Ectodermal cell (in vitro differentiated cells): Measurements from ENCODE around the gene FANCE.

Source experiments
- H3K27ac ChIP-seq: 2 replicates; pipeline ENCODE4 v1.7.0; 2013; ENCODE audit warnings: mild to moderate bottlenecking, low read depth, low read length; ENCODE audit not compliant: insufficient read depth, poor library complexity, severe bottlenecking
- H3K27me3 ChIP-seq: 2 replicates; pipeline ENCODE4 v1.7.0; 2013; ENCODE audit warnings: mild to moderate bottlenecking, low read length; ENCODE audit not compliant: insufficient read depth, control insufficient read depth, poor library complexity, severe bottlenecking
- H3K36me3 ChIP-seq: one replicate; pipeline ENCODE4 v1.7.0; 2013; ENCODE audit warnings: low read length; ENCODE audit not compliant: control insufficient read depth, insufficient read depth
- H3K4me1 ChIP-seq: one replicate; pipeline ENCODE4 v1.7.0; 2013; ENCODE audit warnings: low read length; ENCODE audit not compliant: control insufficient read depth, insufficient read depth
- H3K4me3 ChIP-seq: 2 replicates; pipeline ENCODE4 v1.7.0; 2013; ENCODE audit warnings: low read depth, low read length, control low read depth; ENCODE audit not compliant: insufficient read depth
- H3K9me3 ChIP-seq: 2 replicates; pipeline ENCODE4 v1.7.0; 2013; ENCODE audit warnings: mild to moderate bottlenecking, low read length, moderate library complexity; ENCODE audit not compliant: control insufficient read depth
- WGBS, 2 experiments: methylation state at CpG; one replicate each; pipeline ENCODE4 v1.1.7; 2013; ENCODE audit warnings: missing lambda C conversion rate in 2 of 2; 5-methylcytosine and 5-hydroxymethylcytosine counted together

The FANCE gene

DNA sequence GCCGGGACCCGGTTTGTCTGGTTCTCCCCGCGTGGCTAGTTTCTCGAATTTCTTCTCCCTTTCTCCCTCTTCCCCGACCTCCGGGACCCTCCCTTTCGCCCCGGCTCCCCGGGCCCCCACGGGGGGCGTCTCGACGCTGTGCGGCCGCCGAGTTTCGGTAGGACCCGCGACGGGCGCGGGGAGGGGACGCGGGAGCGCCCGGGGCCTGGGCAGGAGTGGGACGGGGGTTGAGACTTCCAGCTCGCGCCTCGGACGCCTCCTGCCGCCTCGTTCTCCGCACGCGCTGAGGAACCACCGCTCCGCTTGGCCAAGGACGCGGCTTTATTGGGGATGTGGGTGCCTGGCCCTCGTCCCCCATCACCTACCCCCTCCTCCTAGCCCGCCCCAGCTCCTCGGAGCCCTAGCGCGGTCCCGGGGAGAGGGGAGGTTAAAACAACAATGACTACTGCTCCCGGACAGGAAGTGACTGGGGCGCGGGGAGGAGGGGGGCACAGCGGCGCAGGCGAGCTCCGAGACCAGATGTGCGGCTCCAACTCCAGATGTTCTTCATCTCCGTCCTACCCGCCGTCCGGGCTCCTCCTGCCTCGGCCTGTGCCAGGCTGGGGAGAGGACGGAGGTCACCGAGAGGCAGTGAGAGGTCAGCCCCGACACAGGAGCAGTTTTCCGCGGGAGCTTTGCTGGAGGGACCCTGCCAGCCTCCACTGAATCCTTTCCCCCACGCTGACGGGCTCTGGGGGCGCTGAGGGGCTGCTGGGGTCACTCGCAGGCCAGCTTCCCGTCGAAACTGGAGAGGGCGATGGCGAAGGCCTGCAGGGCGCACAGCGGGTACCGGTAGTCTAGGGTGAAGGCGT is 45.7 kb downstream of the FANCE start:
- H3K27ac ChIP-seq: peak overlapping the region; percentile 12
- WGBS, 2 experiments: 3% methylated on average over 76 to 77 of the region's 77 CpGs

GRCh38 chr6:35498422-35499067 is 46.4 kb downstream of the FANCE start:
- Histone ChIP-seq H3K36me3 (no peaks in the 10 kb centered on the region), H3K4me1 (peaks cover 30% of the 10 kb centered on the region), H3K9me3 (no peaks in the 10 kb centered on the region), H3K4me3 (peak overlapping the region; percentile 59), H3K27me3 (peaks cover 29% of the 10 kb centered on the region), H3K27ac (no peak overlapping the region)
- 35 to 37% methylated on average over 14 of the region's 14 CpGs for WGBS, 2 experiments

More for the DNA sequence above, 45.7 kb downstream of the FANCE start:
- Histone ChIP-seq H3K36me3 (no peaks in the 10 kb centered on the region), H3K9me3 (no peaks in the 10 kb centered on the region), H3K27me3 (peaks cover 29% of the 10 kb centered on the region), H3K4me3 (peak overlapping the region; percentile 59), H3K4me1 (peaks cover 37% of the 10 kb centered on the region)

DNA sequence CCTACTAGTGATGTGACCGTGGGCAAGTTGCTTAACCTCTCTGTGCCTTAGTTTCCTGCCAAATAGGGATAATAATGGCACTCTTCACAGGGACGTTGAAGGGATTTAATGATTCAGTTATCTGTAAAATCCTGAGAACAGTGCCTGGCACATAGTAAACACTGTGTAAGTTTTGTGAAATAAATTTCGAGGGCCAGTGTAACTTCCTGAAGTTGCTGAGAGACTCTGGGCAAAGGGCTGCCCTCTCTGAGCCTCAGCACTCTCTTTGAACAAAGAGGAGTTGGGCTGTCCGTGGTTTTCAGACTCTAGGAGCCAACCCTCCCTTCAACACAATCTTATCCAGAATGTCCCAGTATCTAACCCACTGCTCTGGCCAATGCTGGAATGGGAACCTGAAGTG is 47.2 kb downstream of the FANCE start:
- H3K9me3 ChIP-seq: no peaks in the 10 kb centered on the region
- H3K4me3 ChIP-seq: no peak overlapping the region
- H3K27me3 ChIP-seq: peaks cover 29% of the 10 kb centered on the region
- H3K4me1 ChIP-seq: peaks cover 22% of the 10 kb centered on the region
- H3K36me3 ChIP-seq: no peaks in the 10 kb centered on the region
- H3K27ac ChIP-seq: no peak overlapping the region
- 90 to 93% methylated on average over 4 of the region's 4 CpGs for WGBS, 2 experiments

DNA sequence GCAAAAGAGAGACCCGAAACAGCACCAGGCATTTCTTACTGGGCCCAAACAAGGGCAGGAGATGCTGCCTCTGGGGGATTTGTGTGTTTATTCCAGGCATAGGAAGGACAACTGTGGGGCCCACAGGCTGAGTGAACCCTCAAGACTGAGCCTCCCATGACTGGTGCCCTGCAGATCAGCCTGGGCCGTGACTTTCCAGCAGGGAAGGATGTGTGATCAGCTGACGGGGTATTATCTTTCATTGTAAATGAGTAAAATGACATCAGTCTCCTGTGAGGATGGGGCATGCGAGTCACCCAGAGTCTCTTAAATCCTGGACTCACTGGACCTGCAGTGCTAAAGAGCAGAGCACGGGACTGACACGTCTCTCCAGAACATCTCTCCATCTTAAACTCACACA is 48.6 kb downstream of the FANCE start:
- peaks cover 31% of the 10 kb centered on the region for H3K27me3 ChIP-seq
- H3K4me1 ChIP-seq: peaks cover 12% of the 10 kb centered on the region
- WGBS, 2 experiments: 81 to 83% methylated on average over 6 of the region's 6 CpGs
- no peak overlapping the region for H3K4me3 ChIP-seq
- no peak overlapping the region for H3K27ac ChIP-seq
- no peaks in the 10 kb centered on the region for H3K36me3 ChIP-seq
- no peaks in the 10 kb centered on the region for H3K9me3 ChIP-seq

DNA sequence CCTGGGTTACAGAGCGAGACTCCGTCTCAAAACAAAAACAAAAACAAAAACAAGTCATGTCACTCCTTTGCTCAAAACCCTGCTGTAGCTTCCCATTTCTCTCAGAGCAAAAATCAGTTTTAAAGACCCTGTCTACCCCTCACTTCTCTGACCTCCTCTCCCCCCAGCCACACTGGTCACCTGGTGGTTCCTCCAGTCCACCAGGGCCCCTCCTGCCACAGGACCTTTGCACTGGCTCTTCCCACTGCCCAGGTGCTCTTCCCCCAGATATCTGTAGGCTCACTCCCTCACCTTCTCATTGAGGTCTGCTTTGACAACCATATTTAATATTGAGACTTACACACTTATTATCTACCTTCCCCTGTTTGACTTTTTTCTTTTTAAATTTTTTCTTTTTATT is 49.6 kb downstream of the FANCE start:
- Histone ChIP-seq H3K4me1 (peaks cover 15% of the 10 kb centered on the region), H3K27me3 (peaks cover 33% of the 10 kb centered on the region), H3K9me3 (no peaks in the 10 kb centered on the region), H3K36me3 (no peaks in the 10 kb centered on the region), H3K4me3 (no peak overlapping the region), H3K27ac (no peak overlapping the region)
- WGBS, 2 experiments: 95 to 96% methylated on average over 2 of the region's 2 CpGs

GRCh38 chr6:35503534-35503933 is 51.4 kb downstream of the FANCE start:
- Histone ChIP-seq H3K9me3 (no peaks in the 10 kb centered on the region), H3K27ac (no peak overlapping the region), H3K4me3 (no peak overlapping the region), H3K27me3 (peaks cover 21% of the 10 kb centered on the region), H3K36me3 (no peaks in the 10 kb centered on the region), H3K4me1 (peaks cover 7% of the 10 kb centered on the region)
- 86 to 92% methylated on average over 15 of the region's 15 CpGs for WGBS, 2 experiments

- H3K9me3 ChIP-seq: no peaks in the 10 kb centered on the region
- no peak overlapping the region for H3K4me3 ChIP-seq
- no peak overlapping the region for H3K27ac ChIP-seq
- peaks cover 10% of the 10 kb centered on the region for H3K4me1 ChIP-seq
- H3K27me3 ChIP-seq: peaks cover 4% of the 10 kb centered on the region
- 51 to 53% methylated on average over 21 of the region's 21 CpGs for WGBS, 2 experiments
- no peaks in the 10 kb centered on the region for H3K36me3 ChIP-seq
Observed at GRCh38 chr6:35505999-35506412, 53.9 kb downstream of the FANCE start.

DNA sequence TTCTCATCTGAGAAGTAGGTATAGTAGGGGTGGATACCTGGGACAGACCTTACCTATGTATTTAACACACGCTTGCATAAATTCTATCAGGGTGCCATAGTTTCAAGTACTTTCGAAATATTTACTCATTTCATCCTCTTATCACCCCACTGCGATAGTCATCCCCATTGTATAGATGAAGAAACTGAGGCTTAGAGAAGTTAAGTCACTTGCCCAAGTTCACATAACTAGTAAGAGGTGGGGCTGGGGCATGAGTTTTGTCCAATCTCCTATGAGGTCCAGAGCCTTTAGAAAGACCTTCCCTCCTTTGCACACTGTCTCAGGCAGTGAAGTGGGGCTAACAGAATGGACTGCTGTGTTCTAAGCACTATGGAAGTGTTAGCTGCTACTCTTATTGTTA is 54.4 kb downstream of the FANCE start:
- WGBS, 2 experiments: 95 to 96% methylated on average over 2 to 3 of the region's 3 CpGs
- Histone ChIP-seq H3K9me3 (no peaks in the 10 kb centered on the region), H3K36me3 (no peaks in the 10 kb centered on the region), H3K4me1 (peaks cover 14% of the 10 kb centered on the region), H3K4me3 (no peak overlapping the region), H3K27ac (no peak overlapping the region), H3K27me3 (peaks cover 4% of the 10 kb centered on the region)

- Histone ChIP-seq H3K4me1 (peaks cover 17% of the 10 kb centered on the region), H3K36me3 (no peaks in the 10 kb centered on the region), H3K27me3 (peaks cover 4% of the 10 kb centered on the region), H3K4me3 (no peak overlapping the region), H3K9me3 (no peaks in the 10 kb centered on the region), H3K27ac (no peak overlapping the region)
- WGBS, 2 experiments: 90 to 95% methylated on average over 2 of the region's 2 CpGs
Observed at GRCh38 chr6:35507221-35507620, 55.1 kb downstream of the FANCE start.

GRCh38 chr6:35508027-35508426 is 55.9 kb downstream of the FANCE start:
- Histone ChIP-seq H3K9me3 (no peaks in the 10 kb centered on the region), H3K4me1 (peaks cover 20% of the 10 kb centered on the region), H3K4me3 (no peak overlapping the region), H3K27ac (no peak overlapping the region), H3K27me3 (peaks cover 4% of the 10 kb centered on the region), H3K36me3 (no peaks in the 10 kb centered on the region)
- 83 to 85% methylated on average over 2 of the region's 2 CpGs for WGBS, 2 experiments
